ENCODE data around the gene TRIML1. TPM values are rescaled to one million over a fixed set of nuclear protein-coding genes. Genes with fewer than 3 reads are reported as not detected.

Gene TRIML1
- total RNA-seq, 5 donors from 2014 or later (not counting 1 experiment from before 2014, with no cell fraction given): not detected

GRCh38 chr4:188161167-188161566 is 21.9 kb downstream of the TRIML1 start:
- DNase-seq: no peak
- CTCF ChIA-PET: no interaction called here
- H3K36me3 ChIP-seq (ENCODE audit: control insufficient read depth in 2 of 2, extremely low read depth in 1 of 2, insufficient read depth in 1 of 2, low read length in 1 of 2): no peaks in the 10 kb centered on the region
- Mint-ChIP-seq H3K27me3 (no peaks in the 10 kb centered on the region), H3K9me3 (peaks cover 0 to 13% (median 6%) of the 10 kb centered on the region in 3 donors), H3K27ac (no peak overlapping the region), H3K36me3 (no peaks in the 10 kb centered on the region), H3K4me3 (no peak overlapping the region), H3K4me1 (no peaks in the 10 kb centered on the region)
- POLR2A ChIA-PET: no interaction called here
- H3K27me3 ChIP-seq (replicated peaks in 1 of 2; ENCODE audit: control insufficient read depth in 2 of 2, extremely low read depth in 1 of 2, insufficient read depth in 2 of 2, low read length in 1 of 2): no peaks in the 10 kb centered on the region
- no peak overlapping the region for H3K27ac ChIP-seq (ENCODE audit: low read length)
- no peak overlapping the region for H3K4me3 ChIP-seq (ENCODE audit: control insufficient read depth in 1 of 2, extremely low read depth in 1 of 2, low read length in 1 of 2)
- WGBS (ENCODE audit: insufficient coverage): 58% methylated on average over 5 of the region's 6 CpGs
- ATAC-seq (replicated peaks in 1 of 4): no peak
- H3K9me3 ChIP-seq: no peaks in the 10 kb centered on the region
- H3K4me1 ChIP-seq (ENCODE audit: control insufficient read depth in 1 of 2, extremely low read depth in 1 of 2, insufficient read depth in 2 of 2, low read length in 2 of 2): no peaks in the 10 kb centered on the region

GRCh38 chr4:188162698-188163097 is 23.5 kb downstream of the TRIML1 start:
- CTCF ChIA-PET: no interaction called here
- POLR2A ChIA-PET: no interaction called here

GRCh38 chr4:188168726-188169373 is 29.6 kb downstream of the TRIML1 start:
- no peaks in the 10 kb centered on the region for H3K27me3 Mint-ChIP-seq
- no peak overlapping the region for H3K27ac Mint-ChIP-seq
- DNase-seq: no peak
- no peak overlapping the region for H3K4me3 ChIP-seq (ENCODE audit: control insufficient read depth in 1 of 2, extremely low read depth in 1 of 2, low read length in 1 of 2)
- H3K27ac ChIP-seq (ENCODE audit: low read length): no peak overlapping the region
- H3K4me1 Mint-ChIP-seq: no peaks in the 10 kb centered on the region
- H3K9me3 Mint-ChIP-seq: peaks cover 2 to 7% (median 5%) of the 10 kb centered on the region in 3 donors
- ChIA-PET CTCF (no interaction called here), POLR2A (interaction anchor here in 1 of 2 donors (0.6 kb wide), 1 partner anchor 32 kb away, joined by 6 read pairs; no protein-coding TSS in a partner anchor)
- no peaks in the 10 kb centered on the region for H3K9me3 ChIP-seq
- H3K4me3 Mint-ChIP-seq: no peak overlapping the region
- no peaks in the 10 kb centered on the region for H3K27me3 ChIP-seq (replicated peaks in 1 of 2; ENCODE audit: control insufficient read depth in 2 of 2, extremely low read depth in 1 of 2, insufficient read depth in 2 of 2, low read length in 1 of 2)
- no peaks in the 10 kb centered on the region for H3K36me3 ChIP-seq (ENCODE audit: control insufficient read depth in 2 of 2, extremely low read depth in 1 of 2, insufficient read depth in 1 of 2, low read length in 1 of 2)
- WGBS (ENCODE audit: insufficient coverage): 78% methylated on average over 5 of the region's 5 CpGs
- H3K4me1 ChIP-seq (ENCODE audit: control insufficient read depth in 1 of 2, extremely low read depth in 1 of 2, insufficient read depth in 2 of 2, low read length in 2 of 2): no peaks in the 10 kb centered on the region
- ATAC-seq (replicated peaks in 1 of 4): no peak
- no peaks in the 10 kb centered on the region for H3K36me3 Mint-ChIP-seq

More at GRCh38 chr4:188162698-188163097, 23.5 kb downstream of the TRIML1 start:
- no peak overlapping the region for H3K27ac Mint-ChIP-seq
- no peaks in the 10 kb centered on the region for H3K36me3 ChIP-seq (ENCODE audit: control insufficient read depth in 2 of 2, extremely low read depth in 1 of 2, insufficient read depth in 1 of 2, low read length in 1 of 2)
- no peak overlapping the region for H3K27ac ChIP-seq (ENCODE audit: low read length)
- no peaks in the 10 kb centered on the region for H3K4me1 Mint-ChIP-seq
- no peaks in the 10 kb centered on the region for H3K9me3 ChIP-seq
- no peaks in the 10 kb centered on the region for H3K27me3 Mint-ChIP-seq
- DNase-seq: no peak
- no peaks in the 10 kb centered on the region for H3K4me1 ChIP-seq (ENCODE audit: control insufficient read depth in 1 of 2, extremely low read depth in 1 of 2, insufficient read depth in 2 of 2, low read length in 2 of 2)
- H3K27me3 ChIP-seq (replicated peaks in 1 of 2; ENCODE audit: control insufficient read depth in 2 of 2, extremely low read depth in 1 of 2, insufficient read depth in 2 of 2, low read length in 1 of 2): no peaks in the 10 kb centered on the region
- no peak for ATAC-seq (replicated peaks in 1 of 4)
- no peaks in the 10 kb centered on the region for H3K36me3 Mint-ChIP-seq
- WGBS (ENCODE audit: insufficient coverage): no CpG with 5 or more reads among the region's 6 CpGs
- peaks cover 0 to 10% (median 7%) of the 10 kb centered on the region in 3 donors for H3K9me3 Mint-ChIP-seq
- no peak overlapping the region for H3K4me3 ChIP-seq (ENCODE audit: control insufficient read depth in 1 of 2, extremely low read depth in 1 of 2, low read length in 1 of 2)
- no peak overlapping the region for H3K4me3 Mint-ChIP-seq

- no peak overlapping the region for H3K4me3 Mint-ChIP-seq
- no peak for DNase-seq
- no peak overlapping the region for H3K27ac Mint-ChIP-seq
- H3K9me3 ChIP-seq: no peaks in the 10 kb centered on the region
- no peaks in the 10 kb centered on the region for H3K36me3 Mint-ChIP-seq
- no peak overlapping the region for H3K27ac ChIP-seq (ENCODE audit: low read length)
- no peaks in the 10 kb centered on the region for H3K27me3 ChIP-seq (replicated peaks in 1 of 2; ENCODE audit: control insufficient read depth in 2 of 2, extremely low read depth in 1 of 2, insufficient read depth in 2 of 2, low read length in 1 of 2)
- CTCF ChIA-PET: no interaction called here
- H3K4me1 Mint-ChIP-seq: no peaks in the 10 kb centered on the region
- H3K9me3 Mint-ChIP-seq: peaks cover 0 to 9% (median 7%) of the 10 kb centered on the region in 3 donors
- no CpG with 5 or more reads among the region's 2 CpGs for WGBS (ENCODE audit: insufficient coverage)
- no peaks in the 10 kb centered on the region for H3K27me3 Mint-ChIP-seq
- no peak overlapping the region for H3K4me3 ChIP-seq (ENCODE audit: control insufficient read depth in 1 of 2, extremely low read depth in 1 of 2, low read length in 1 of 2)
- no peak for ATAC-seq (replicated peaks in 1 of 4)
- no peaks in the 10 kb centered on the region for H3K4me1 ChIP-seq (ENCODE audit: control insufficient read depth in 1 of 2, extremely low read depth in 1 of 2, insufficient read depth in 2 of 2, low read length in 2 of 2)
- POLR2A ChIA-PET: no interaction called here
- H3K36me3 ChIP-seq (ENCODE audit: control insufficient read depth in 2 of 2, extremely low read depth in 1 of 2, insufficient read depth in 1 of 2, low read length in 1 of 2): no peaks in the 10 kb centered on the region
These were observed 32.3 kb downstream of the TRIML1 start for GRCh38 chr4:188171551-188171950.

GRCh38 chr4:188175288-188175687 is 36.0 kb downstream of the TRIML1 start:
- ATAC-seq (replicated peaks in 1 of 4) (no peak), DNase-seq (no peak)
- no peaks in the 10 kb centered on the region for H3K27me3 ChIP-seq (replicated peaks in 1 of 2; ENCODE audit: control insufficient read depth in 2 of 2, extremely low read depth in 1 of 2, insufficient read depth in 2 of 2, low read length in 1 of 2)
- no peak overlapping the region for H3K4me3 ChIP-seq (ENCODE audit: control insufficient read depth in 1 of 2, extremely low read depth in 1 of 2, low read length in 1 of 2)
- Mint-ChIP-seq H3K4me3 (no peak overlapping the region), H3K4me1 (no peaks in the 10 kb centered on the region), H3K27me3 (no peaks in the 10 kb centered on the region), H3K9me3 (peaks cover 0 to 9% (median 5%) of the 10 kb centered on the region in 3 donors), H3K27ac (no peak overlapping the region), H3K36me3 (no peaks in the 10 kb centered on the region)
- 80% methylated on average over 4 of the region's 6 CpGs for WGBS (ENCODE audit: insufficient coverage)
- H3K27ac ChIP-seq (ENCODE audit: low read length): no peak overlapping the region
- POLR2A ChIA-PET: no interaction called here
- no peaks in the 10 kb centered on the region for H3K9me3 ChIP-seq
- no peaks in the 10 kb centered on the region for H3K36me3 ChIP-seq (ENCODE audit: control insufficient read depth in 2 of 2, extremely low read depth in 1 of 2, insufficient read depth in 1 of 2, low read length in 1 of 2)
- CTCF ChIA-PET: no interaction called here
- no peaks in the 10 kb centered on the region for H3K4me1 ChIP-seq (ENCODE audit: control insufficient read depth in 1 of 2, extremely low read depth in 1 of 2, insufficient read depth in 2 of 2, low read length in 2 of 2)

- no peaks in the 10 kb centered on the region for H3K4me1 Mint-ChIP-seq
- Histone ChIP-seq H3K4me1 (ENCODE audit: control insufficient read depth in 1 of 2, extremely low read depth in 1 of 2, insufficient read depth in 2 of 2, low read length in 2 of 2) (no peaks in the 10 kb centered on the region), H3K9me3 (no peaks in the 10 kb centered on the region), H3K36me3 (ENCODE audit: control insufficient read depth in 2 of 2, extremely low read depth in 1 of 2, insufficient read depth in 1 of 2, low read length in 1 of 2) (no peaks in the 10 kb centered on the region), H3K4me3 (ENCODE audit: control insufficient read depth in 1 of 2, extremely low read depth in 1 of 2, low read length in 1 of 2) (no peak overlapping the region), H3K27ac (ENCODE audit: low read length) (no peak overlapping the region), H3K27me3 (replicated peaks in 1 of 2; ENCODE audit: control insufficient read depth in 2 of 2, extremely low read depth in 1 of 2, insufficient read depth in 2 of 2, low read length in 1 of 2) (no peaks in the 10 kb centered on the region)
- no peaks in the 10 kb centered on the region for H3K27me3 Mint-ChIP-seq
- DNase-seq (no peak), ATAC-seq (replicated peaks in 1 of 4) (no peak)
- no peak overlapping the region for H3K4me3 Mint-ChIP-seq
- peaks cover 6 to 9% (median 7%) of the 10 kb centered on the region in 3 donors for H3K9me3 Mint-ChIP-seq
- no peaks in the 10 kb centered on the region for H3K36me3 Mint-ChIP-seq
- CTCF ChIA-PET: no interaction called here
- WGBS (ENCODE audit: insufficient coverage): 92% methylated on average over 3 of the region's 5 CpGs
- no peak overlapping the region for H3K27ac Mint-ChIP-seq
- POLR2A ChIA-PET: no interaction called here
These were observed 38.9 kb downstream of the TRIML1 start for GRCh38 chr4:188177997-188178675.
